ENCODE results near the gene ERVFRD-1.

- TF ChIP-seq REST (tag by site-specific recombination; IDR thresholded peaks at IDR 0.05) (no peak), GLI4 (tag by site-specific recombination; IDR thresholded peaks at IDR 0.05) (no peak), ZBTB49 (tag by site-specific recombination; IDR thresholded peaks at IDR 0.05; ENCODE audit: low read depth) (no peak), ZNF677 (tag by site-specific recombination; IDR thresholded peaks at IDR 0.05) (no peak), CTCF (tag by site-specific recombination; IDR thresholded peaks at IDR 0.05) (no peak)
Observed at GRCh38 chr6:11110921-11111768, at the start of gene ERVFRD-1.
